HG03064 (cell line): ENCODE data around the gene SLC41A3.

Experiments used
- ATAC-seq: cut with Tn5 transposase; IDR thresholded peaks from one replicate; pipeline ENCODE4 v1.9.1; 2021; ENCODE audit warnings: low read depth; ENCODE audit not compliant: unreplicated experiment

Gene SLC41A3

DNA sequence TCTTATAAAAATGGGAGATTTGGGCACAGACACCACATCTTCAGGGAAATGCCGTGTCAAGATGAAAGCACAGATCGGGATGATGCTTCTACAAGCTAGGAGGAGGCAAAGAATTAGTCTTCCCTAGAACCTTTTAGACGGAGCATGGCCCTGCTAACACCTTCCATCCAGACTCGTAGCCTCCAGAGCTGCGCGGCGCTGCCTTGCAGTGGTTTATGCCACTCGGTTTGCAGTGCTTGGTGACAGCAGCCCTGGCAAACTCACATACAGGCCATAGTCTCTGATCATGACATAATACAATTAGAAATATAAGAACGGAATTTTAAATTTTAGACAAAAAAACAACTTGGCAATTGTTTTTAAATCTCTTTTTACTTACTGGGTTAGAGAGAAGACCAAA lies 37.1 kb upstream of the SLC41A3 start:
- no peak for ATAC-seq

DNA sequence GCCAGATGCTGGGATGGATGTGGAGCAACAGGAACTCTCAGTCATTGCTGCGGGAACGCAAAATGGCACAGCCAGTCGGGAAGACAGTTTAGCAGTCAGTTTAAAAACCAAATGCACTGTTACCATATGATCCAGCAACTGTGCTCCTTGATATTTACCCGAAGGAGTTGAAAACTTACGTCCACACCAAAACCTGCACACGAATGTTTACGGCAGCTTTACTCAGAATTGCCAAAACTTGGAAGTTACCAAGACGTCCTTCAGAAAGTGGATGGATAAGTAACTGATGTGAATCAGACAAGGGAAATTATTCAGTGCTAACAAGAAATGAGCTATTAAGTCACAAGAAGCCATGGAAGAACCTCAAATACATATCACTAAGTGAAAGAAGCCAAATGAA lies 36.1 kb upstream of the SLC41A3 start:
- ATAC-seq = no peak

DNA sequence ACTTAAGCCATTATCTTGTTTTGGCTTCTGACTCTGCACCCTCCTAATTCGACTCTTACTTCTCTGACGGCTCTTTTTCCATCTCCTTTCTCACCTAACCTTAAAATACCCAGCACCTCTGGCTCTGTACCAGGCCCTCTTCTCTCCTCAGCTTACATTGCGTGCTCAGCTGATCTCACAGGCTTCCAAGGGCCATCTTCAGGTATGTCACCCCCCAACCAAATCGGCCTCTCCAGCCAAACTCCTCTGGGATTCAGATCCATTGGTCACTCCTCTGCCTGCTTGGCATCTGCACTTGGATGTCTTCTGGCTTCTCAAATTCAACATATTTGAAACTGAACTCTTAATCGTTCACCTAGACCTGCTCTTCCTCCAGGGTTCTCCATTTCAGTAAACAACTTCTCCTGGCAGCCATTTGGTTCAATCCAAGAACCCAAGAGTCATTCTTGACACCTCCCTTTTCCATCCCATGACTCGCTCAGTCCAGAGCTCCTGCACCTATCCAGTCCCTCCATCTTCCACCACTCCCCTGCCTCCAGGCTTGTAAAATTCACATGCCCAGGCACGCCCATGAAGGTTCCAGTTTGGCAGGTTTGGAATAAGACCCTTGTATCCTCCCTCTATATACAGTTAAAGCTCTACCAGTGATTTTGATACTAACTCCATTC lies 35.2 kb upstream of the SLC41A3 start:
- ATAC-seq = no peak

DNA sequence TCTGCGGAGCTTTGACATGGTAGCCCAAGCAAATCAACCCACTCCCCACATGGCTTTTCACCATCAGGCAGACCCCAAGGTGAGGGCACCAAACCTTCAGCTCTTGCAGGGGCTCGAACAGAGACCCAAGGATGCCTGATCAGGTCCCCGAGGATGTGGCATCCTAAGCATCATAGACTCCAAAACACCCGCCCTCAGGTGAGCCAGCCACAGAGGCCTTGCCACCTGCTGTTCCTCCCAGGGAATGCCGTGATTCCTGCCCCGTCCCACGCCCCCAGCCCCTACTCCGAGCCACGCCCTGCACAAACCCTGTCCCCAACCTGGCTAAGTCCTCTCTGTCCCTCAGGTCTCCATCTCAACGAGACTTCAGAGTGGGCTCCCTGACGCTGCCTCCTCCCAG lies 34.7 kb upstream of the SLC41A3 start:
- no peak for ATAC-seq

DNA sequence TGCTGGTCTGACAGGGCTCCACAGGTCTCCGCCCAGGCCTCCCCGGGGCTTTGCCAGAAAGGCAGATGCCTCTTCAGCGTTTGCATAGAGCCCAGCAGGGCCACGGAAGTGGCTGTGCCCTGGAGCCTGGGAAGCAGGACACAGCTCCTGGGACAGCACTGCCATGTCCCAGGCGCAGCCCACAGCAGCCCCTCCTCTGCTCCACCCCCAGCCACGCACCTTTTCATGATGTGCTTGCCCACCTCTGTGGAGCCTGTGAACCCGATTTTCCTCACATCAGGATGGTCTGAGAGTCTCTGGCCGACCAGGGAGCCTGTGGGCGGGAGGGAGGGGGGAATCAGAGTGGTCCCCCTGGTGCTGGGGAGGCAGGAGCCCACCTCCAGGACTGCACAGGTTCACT lies 33.9 kb upstream of the SLC41A3 start:
- ATAC-seq = no peak

DNA sequence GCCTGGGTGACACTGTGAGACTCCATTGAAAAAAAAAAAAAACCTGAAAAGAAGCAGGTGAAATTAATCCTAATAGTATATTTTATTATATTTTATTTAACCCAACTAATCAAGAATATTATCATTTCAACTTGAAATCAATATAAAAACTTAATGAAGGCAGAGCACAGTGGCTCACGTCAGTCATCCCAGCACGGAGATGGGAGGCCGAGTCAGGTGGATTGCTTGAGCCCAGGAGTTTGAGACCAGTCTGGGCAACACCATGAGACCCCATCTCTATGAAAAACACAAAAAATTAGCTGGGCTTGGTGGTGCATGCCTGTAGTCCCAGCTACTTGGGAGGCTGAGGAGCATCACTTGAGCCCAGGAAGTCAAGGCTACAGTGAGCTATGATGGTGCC lies 33.3 kb upstream of the SLC41A3 start:
- ATAC-seq = no peak

DNA sequence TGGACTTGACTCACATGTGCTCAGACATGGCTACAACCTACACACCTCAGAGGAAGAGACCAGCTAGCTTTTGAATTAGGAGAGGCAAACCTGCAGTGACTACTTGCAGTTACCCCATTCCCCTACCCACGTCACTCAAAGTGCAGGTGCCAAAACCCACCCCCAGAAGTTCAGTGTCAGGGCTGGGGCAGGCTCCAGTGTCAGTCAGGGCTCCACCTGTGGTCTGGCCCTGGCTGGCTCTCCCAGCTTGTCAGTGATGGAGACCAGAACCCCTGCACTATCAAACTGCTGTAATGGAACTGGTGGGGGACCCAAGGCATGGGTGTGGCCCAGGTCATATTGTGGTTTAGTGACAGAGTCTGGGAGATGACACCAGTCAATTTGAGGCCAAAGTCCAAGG lies 32.6 kb upstream of the SLC41A3 start:
- ATAC-seq = no peak

DNA sequence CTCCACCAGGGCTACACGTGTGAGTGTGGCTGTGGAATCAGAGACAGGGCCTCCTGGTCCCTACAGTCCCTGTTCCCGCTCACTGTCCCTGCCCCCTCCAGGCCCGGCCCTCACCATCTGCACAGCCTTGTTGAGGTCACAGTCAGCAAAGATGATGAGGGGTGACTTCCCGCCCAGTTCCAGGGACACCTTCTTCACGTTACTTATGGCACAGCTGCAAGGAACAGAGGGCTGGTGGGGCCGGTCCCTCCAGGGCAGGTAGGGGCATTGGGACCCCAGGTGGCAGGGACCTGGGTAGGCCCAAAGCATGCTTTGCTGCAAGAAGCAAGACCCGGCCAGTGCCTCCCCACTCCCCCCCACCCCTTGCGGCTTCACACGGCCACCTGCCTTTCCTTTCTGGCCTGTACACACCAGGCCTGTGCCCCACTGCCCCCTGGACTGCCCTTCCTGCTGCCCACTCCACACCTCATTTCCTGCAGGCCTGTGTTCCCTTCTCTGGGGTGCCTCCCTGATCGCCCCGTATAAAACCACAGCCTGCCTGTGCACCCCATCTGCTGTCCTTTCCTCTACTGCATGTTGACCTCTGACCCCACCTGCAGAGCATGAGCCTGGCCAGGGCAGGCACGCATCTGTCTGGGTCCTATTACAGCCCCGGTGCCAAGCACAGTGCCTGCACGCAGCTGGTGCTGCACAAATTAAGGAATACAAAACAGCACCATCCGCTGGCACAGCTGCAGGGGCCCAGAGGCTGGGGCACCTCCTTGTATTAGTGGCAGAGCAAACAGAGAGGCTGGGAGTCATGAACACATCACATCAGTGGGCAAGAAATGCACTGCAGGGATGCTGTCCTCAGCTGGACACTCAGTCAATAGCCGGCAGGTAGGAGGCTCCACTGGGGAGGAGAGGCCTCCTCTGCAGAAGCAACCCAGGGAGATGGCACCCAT lies 30.8 kb upstream of the SLC41A3 start:
- ATAC-seq = no peak

DNA sequence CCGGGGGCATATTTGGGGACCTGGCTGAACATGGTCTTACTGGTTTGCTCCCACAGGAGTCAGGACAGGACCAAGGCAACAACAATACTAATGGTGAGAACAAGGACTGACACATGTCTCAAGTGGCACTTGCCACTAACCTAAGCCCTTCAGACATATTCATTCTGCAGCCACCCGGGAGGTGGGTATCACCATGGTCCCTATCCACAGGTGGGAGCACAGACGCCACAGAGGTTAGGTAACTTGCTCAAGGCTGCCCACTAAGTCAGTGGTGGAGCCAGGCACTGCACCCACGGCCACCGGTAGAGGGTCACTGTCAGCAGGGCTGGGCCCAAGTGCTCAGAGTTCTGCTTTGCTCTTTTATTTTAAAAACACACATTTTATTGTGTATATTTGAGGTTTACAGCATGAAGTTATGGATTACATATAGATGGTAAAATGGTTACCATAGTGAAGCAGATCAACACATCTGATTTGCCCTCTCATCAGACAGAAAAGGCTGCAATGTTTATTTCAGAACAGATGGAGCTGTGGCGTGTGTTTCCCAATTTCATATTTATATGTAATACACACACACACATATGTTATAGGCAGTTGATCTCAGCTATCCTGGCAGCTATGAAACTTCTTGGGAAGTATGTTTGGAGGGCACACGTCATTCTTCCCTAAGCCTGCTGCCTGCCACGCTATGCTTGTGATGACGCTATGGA lies 30.0 kb upstream of the SLC41A3 start:
- ATAC-seq = no peak

DNA sequence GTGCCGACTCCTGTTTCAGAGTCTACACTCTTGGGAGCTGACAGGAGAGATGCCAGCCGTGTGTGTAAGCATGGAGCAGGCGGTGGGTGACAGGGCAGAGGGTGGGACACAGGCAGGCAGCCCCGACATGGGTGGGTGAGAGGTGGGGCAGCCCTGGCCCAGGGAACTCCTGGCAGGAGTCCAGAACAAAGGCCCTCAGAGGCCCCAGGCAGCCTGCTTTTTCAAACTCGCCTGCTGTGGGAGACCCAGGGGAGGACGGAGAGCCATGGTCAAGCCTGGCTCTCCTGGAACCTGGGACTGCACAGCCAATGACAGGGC lies 29.3 kb upstream of the SLC41A3 start:
- no peak for ATAC-seq

DNA sequence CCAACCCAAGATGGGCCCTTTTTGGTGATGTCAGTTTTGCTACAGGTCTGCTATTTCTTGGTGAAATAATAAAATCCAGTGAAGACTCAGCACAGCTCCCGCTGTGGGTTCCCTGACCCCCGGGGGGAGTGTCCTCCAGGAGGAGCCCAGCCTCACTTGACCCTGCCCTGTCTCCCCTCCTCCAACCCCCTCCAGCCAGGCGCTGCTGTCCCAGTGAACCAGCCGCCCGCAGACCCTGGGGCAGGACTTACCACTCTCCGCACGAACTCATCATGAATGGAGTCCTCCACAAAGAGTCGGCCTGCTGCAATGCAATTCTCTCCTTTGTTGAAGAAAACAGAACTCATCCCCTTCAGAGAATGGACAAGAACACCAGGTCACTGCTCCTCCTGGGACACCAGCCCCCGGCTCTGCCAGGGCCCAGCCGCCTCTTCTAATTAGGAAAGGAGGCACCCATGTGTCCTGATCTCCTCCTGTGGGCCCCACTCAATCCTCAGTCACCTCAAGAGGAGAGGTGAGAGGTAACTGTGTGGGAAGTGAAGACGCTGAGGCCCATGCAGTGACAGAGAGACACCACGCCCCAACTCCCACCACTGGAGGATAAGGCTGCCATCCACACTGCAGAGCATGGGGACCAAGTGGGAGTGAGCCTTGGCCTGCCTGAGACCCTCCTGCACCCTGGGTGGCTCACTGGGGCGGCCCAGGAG lies 28.8 kb upstream of the SLC41A3 start:
- ATAC-seq = no peak

DNA sequence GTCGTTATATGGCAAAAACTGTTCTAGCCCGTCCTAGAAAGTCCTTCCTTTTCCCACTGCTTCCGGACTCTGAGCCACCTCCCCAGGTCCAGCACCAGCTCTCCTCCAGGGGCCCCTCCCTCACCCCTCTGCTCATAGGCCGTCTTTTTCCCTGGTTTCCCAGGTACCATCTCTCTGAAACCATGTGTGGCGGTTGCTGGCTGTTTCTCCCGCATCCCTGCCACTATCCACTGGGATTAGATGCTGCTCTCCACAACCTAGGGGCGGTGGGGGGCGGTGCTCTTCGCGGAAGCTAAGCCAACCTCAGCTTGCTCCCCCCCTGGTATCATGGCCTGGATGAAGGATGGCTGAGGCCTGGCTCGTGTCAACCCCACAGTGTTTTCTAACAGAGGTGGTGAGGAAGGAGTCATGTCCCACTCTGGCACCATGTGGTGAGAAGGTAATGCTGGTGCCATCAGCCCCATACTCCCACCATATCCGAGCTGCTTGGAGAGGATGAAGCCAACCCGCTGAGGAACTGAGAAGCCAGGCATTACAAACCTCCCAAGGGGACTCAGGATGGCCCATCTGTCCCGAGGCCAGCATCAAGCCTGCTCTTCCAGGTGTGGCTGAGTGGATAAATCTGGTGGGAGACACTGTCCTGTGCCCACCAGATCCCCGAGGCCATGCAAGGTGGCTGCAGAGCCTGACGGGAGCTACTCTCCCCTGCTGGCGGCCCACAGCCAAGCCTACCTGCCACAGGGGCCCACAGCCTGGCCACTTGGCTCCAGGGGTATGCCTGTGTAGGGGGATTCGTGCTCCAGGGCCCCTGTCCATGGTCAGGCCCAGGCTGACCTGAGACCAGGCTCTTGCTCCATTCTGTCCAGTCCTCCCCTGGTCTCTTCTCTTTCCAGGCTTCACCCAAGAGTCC lies 27.9 kb upstream of the SLC41A3 start:
- ATAC-seq = no peak

DNA sequence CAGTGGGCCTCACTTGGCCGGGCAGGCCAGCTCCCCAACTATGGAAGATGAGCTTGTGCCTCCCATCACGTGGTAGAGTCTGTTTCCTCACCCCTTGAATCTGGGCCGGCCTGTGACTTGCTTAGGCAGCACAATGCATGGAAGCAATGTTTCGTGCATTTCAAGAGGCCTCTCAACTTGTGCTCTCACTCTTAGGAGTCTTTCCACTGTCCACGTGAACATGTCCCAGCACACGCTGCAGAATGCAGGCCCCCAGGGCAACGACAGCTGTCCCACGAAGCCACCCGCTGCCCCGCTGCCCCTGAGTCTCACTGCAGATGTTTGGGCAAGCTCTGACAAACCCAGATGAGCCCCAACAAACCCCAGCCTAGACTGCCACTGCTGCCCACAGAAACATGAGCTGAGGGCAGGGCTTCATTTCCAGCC lies 27.2 kb upstream of the SLC41A3 start:
- no peak for ATAC-seq

DNA sequence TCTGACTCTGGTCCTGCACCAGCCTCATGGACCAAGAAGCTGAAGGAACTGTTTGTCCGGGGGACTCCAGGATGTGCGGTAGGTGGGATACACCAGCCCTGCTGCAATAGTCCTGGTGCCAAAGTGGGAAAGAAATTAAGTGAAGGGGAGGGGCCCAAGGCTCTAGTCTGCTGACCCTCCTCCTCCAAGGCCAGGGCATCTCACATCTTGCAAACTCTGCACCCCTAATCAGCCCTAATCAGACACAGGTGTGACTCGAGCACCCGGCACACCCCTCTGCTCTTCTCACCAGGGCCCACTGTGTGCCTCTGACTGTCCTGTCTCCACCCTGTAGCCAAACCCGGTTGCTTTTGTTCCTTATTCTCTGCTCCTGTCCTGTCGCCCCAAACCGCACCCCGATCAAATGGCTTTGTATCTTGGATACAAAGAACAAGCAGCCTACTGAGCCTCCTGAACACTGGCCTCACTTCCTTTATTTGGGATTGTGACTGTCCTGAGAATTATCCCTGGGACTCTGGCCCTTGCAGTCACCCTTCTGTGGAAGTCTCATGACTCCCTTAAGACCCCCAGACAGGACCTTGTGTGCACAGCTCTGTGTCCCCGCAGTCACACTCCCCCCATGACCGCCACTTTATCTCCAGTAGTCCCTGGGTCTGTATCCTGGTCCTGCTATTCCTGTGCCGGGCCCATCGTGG lies 26.7 kb upstream of the SLC41A3 start:
- no peak for ATAC-seq

DNA sequence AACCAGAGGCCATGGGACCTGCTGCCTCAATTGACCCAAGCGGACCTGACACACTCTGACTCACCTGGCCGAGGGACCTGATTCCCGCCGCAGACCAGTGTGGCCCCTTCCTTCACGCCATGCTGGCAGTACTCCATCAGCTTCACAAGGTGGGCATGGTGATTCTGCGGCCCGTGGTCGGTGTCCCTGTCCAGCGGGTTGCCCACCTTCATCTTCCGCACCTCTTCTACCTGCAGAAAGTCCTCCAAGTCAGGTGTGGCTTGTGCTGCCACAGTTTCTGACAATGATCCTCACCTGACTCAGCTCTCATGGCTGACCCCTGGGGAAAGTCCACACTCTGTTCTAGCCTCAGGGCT lies 25.9 kb upstream of the SLC41A3 start:
- no peak for ATAC-seq

DNA sequence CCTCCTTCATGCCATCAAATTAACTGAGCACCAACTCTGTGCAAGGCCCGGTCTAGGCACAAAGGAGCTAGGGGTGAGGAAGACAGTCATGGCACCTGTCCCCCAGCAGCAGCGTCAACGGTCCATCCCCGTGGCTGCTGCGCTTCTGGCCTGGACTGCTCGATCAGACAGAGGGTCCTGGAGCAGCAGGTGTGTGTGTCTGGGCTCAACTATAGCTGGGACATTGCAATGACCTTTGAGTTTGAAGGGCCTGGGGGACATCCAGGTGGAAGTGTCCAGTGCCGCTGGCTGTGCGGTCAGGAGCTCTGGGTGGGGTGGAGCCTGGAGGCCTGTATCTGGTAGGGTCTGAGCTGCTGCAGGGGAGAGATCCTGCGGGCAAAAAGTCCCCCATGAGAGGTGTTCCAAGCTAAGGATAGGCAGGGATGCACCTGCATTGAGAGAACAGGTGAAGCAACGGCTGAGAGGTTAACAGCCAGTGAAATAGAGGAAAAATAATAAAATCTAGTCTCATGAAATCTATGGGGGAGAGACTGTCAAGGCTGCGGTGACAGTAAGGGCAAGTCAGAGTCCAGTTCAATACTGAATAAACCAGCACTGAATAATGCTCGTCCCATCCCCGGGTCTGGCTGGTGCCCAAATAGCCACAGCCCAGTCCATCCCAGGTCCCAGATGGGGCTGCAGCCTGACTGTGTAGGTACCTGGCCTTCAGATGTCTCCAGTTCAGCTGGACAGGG lies 25.4 kb upstream of the SLC41A3 start:
- ATAC-seq = no peak

DNA sequence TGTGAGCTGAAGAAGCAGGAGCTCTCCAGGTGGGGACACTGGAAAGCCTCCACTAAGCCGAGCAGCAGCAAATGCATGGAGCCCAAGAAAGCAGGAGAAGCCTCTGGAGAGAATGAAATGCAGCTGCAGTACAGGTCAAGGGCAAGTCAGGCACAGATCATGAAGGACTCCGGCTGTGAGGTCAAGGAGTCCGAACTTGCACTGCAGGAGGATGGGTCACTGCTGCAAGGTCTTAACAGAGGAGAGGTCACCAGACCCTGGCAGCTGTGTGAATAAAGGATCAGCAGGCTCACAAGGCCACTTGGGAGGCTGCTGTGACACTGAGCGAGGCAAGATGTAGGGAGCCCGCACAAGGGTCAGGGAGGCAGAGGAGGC lies 24.7 kb upstream of the SLC41A3 start:
- no peak for ATAC-seq

DNA sequence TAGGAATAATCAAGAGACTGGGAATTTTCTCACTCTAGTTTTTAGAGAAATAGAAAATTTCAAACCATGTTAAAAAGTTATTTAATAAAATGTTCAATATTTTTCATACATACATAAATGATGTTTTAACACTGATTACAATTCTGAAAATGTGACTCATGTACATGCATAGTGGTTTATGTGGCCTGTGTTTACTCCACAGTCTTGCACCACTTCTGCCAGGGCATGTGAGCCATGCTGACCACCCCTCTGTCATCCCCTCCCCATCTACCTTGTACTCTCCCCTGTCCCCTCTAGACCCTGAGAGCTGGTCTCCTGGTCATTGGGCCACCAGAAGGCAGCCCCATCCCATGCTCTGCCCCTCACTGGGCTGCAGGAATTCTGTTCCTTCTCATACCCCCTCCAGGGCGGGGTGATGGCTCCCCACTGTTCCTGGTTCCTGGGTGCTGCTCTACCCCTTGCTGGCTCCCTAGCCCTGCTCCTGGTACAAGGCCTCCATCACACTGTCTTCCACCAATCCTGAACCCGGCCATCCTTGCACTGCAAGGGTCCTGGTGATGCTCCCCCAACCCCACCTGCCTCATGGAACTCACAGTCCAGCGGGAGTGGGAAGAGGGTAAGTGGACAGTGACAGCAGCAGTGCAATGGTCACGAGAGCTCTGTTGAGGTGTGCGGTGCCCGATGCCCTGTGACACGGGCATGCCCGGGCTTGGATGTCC lies 24.2 kb upstream of the SLC41A3 start:
- no peak for ATAC-seq
